ENCODE measurements around the gene LOXL3. TPM values are rescaled to one million over a fixed set of nuclear protein-coding genes. Genes with fewer than 3 reads are reported as not detected.

LOXL3 gene
- total RNA-seq, 1 donor from 2014 or later: 62.1 TPM

- Mint-ChIP-seq H3K4me3 (ENCODE audit: unreplicated experiment) (no peak overlapping the region), H3K36me3 (ENCODE audit: unreplicated experiment) (no peaks in the 10 kb centered on the region), H3K9me3 (ENCODE audit: unreplicated experiment) (no peaks in the 10 kb centered on the region), H3K27me3 (ENCODE audit: unreplicated experiment) (peaks cover 69% of the 10 kb centered on the region), H3K27ac (ENCODE audit: unreplicated experiment) (no peak overlapping the region), H3K4me1 (ENCODE audit: unreplicated experiment) (no peaks in the 10 kb centered on the region)
- TF ChIP-seq CTCF (IDR thresholded peaks at IDR 0.05): no peak
- DNase-seq (ENCODE audit: extremely low spot score, unreplicated experiment): no peak
These were observed 42.8 kb upstream of the LOXL3 start for GRCh38 chr2:74596584-74596983.

GRCh38 chr2:74593826-74594772 lies 40.4 kb upstream of the LOXL3 start:
- Mint-ChIP-seq H3K4me1 (ENCODE audit: unreplicated experiment) (no peaks in the 10 kb centered on the region), H3K9me3 (ENCODE audit: unreplicated experiment) (no peaks in the 10 kb centered on the region), H3K27ac (ENCODE audit: unreplicated experiment) (no peak overlapping the region), H3K36me3 (ENCODE audit: unreplicated experiment) (no peaks in the 10 kb centered on the region), H3K4me3 (ENCODE audit: unreplicated experiment) (no peak overlapping the region), H3K27me3 (ENCODE audit: unreplicated experiment) (peaks cover 71% of the 10 kb centered on the region)
- TF ChIP-seq CTCF (IDR thresholded peaks at IDR 0.05): no peak
- no peak for DNase-seq (ENCODE audit: extremely low spot score, unreplicated experiment)

- peaks cover 39% of the 10 kb centered on the region for H3K27me3 Mint-ChIP-seq (ENCODE audit: unreplicated experiment)
- no peaks in the 10 kb centered on the region for H3K9me3 Mint-ChIP-seq (ENCODE audit: unreplicated experiment)
- H3K4me1 Mint-ChIP-seq (ENCODE audit: unreplicated experiment): peaks cover 17% of the 10 kb centered on the region
- DNase-seq (ENCODE audit: extremely low spot score, unreplicated experiment): no peak
- no peaks in the 10 kb centered on the region for H3K36me3 Mint-ChIP-seq (ENCODE audit: unreplicated experiment)
- H3K27ac Mint-ChIP-seq (ENCODE audit: unreplicated experiment): no peak overlapping the region
- no peak overlapping the region for H3K4me3 Mint-ChIP-seq (ENCODE audit: unreplicated experiment)
- TF ChIP-seq CTCF (IDR thresholded peaks at IDR 0.05): no peak
These were observed 34.9 kb upstream of the LOXL3 start for GRCh38 chr2:74588664-74589063.

- Mint-ChIP-seq H3K27me3 (ENCODE audit: unreplicated experiment) (peaks cover 34% of the 10 kb centered on the region), H3K4me1 (ENCODE audit: unreplicated experiment) (peaks cover 23% of the 10 kb centered on the region), H3K27ac (ENCODE audit: unreplicated experiment) (no peak overlapping the region), H3K4me3 (ENCODE audit: unreplicated experiment) (no peak overlapping the region), H3K9me3 (ENCODE audit: unreplicated experiment) (no peaks in the 10 kb centered on the region), H3K36me3 (ENCODE audit: unreplicated experiment) (no peaks in the 10 kb centered on the region)
- TF ChIP-seq CTCF (IDR thresholded peaks at IDR 0.05): peak; percentile 84
- no peak for DNase-seq (ENCODE audit: extremely low spot score, unreplicated experiment)
These were observed 34.0 kb upstream of the LOXL3 start for GRCh38 chr2:74587664-74588277.

Measured in osteocyte (in vitro differentiated cells).